ENCODE measurements around the gene RBBP8. TPM values are rescaled to one million over a fixed set of nuclear protein-coding genes. Genes with fewer than 3 reads are reported as not detected.

RBBP8 gene
- total and polyA plus RNA-seq, 10 of the 15 experiments (the other 5 are each of a cell fraction or from before 2014, with no cell fraction given): 46.2 to 82.3 (median 68.7) TPM

GRCh38 chr18:22913861-22914260, 19.3 kb upstream of the RBBP8 start:
- RAD21 ChIA-PET (ENCODE audit: unreplicated experiment): no interaction called here
- POLR2A ChIA-PET: no interaction called here
- H3K9me3 ChIP-seq (replicated peaks; ENCODE audit: control insufficient read depth, insufficient read depth, low read length): no peaks in the 10 kb centered on the region
- BruUV-seq (replicated peaks): no TSS peak
- no peak overlapping the region for H3K4me3 ChIP-seq
- no peak overlapping the region for H3K9ac ChIP-seq (ENCODE audit: control insufficient read depth, insufficient read depth, low read length)
- whole genome bisulfite sequencing (ENCODE audit: insufficient coverage, insufficient replicate concordance, low lambda C conversion rate, missing lambda C conversion rate): 94% methylated on average over 3 of the region's 3 CpGs
- no peak overlapping the region for H3K4me2 ChIP-seq (ENCODE audit: control insufficient read depth, insufficient read depth)
- FAIRE-seq (no peak), ATAC-seq (no peak), DNase-seq (ENCODE audit: low read depth, low spot score) (no peak)
- H4K20me1 ChIP-seq (ENCODE audit: control insufficient read depth, insufficient read depth): no peaks in the 10 kb centered on the region
- intact Hi-C loops (cut with micrococcal nuclease; ENCODE audit: unreplicated experiment): no loop called here
- H3K36me3 ChIP-seq (ENCODE audit: control insufficient read depth in 2 of 2, insufficient read depth in 2 of 2, low read length in 1 of 2): no peaks in the 10 kb centered on the region
- H3K4me1 ChIP-seq (ENCODE audit: control insufficient read depth, insufficient read depth, low read length): no peaks in the 10 kb centered on the region
- in situ Hi-C loops (cut with MboI): no loop called here
- SMC1A ChIA-PET (ENCODE audit: uncharacterized antibody, unreplicated experiment): no interaction called here
- no peak overlapping the region for H3K27ac ChIP-seq (ENCODE audit: control insufficient read depth, insufficient read depth)
- H2AFZ ChIP-seq (ENCODE audit: control insufficient read depth, low read depth, low read length): no peak overlapping the region
- no peaks in the 10 kb centered on the region for H3K27me3 ChIP-seq (replicated peaks in 1 of 2; ENCODE audit: control insufficient read depth in 2 of 2, insufficient read depth in 2 of 2, low read length in 1 of 2)
- no peaks in the 10 kb centered on the region for H3K79me2 ChIP-seq (ENCODE audit: control insufficient read depth, insufficient read depth, low read length)
- CTCF ChIA-PET: interaction anchor here (1.3 to 1.8 kb wide), 3 partner anchors 16 to 99 kb away, joined by 3 to 6 read pairs (median 3); no protein-coding TSS in a partner anchor
- TF ChIP-seq CEBPB (IDR thresholded peaks at IDR 0.05; ENCODE audit: borderline replicate concordance in 1 of 2, low read depth in 2 of 2, low read length in 2 of 2): no peak
- no peak for TF ChIP-seq RUNX3 (IDR thresholded peaks at IDR 0.05; ENCODE audit: low read length)
- no peak for TF ChIP-seq SMAD5 (IDR thresholded peaks at IDR 0.05; ENCODE audit: low read depth)
- TF ChIP-seq ZNF687 (IDR thresholded peaks at IDR 0.05): no peak
- TF ChIP-seq RELB (IDR thresholded peaks at IDR 0.05; ENCODE audit: low read depth): no peak
- TF ChIP-seq NRF1 (conservative IDR thresholded peaks at IDR 0.05; ENCODE audit: low read depth, low read length): no peak
- TF ChIP-seq ZZZ3 (IDR thresholded peaks at IDR 0.05; ENCODE audit: control insufficient read depth, insufficient read length, low read depth): no peak
- no peak for TF ChIP-seq SMC3 (IDR thresholded peaks at IDR 0.05; ENCODE audit: borderline replicate concordance, low read length)
- no peak for TF ChIP-seq CHD2 (IDR thresholded peaks at IDR 0.05; ENCODE audit: borderline replicate concordance, low read depth, low read length)
- TF ChIP-seq NR2C2 (IDR thresholded peaks at IDR 0.05; ENCODE audit: borderline replicate concordance, control insufficient read depth, insufficient read length, low read depth): no peak
- no peak for TF ChIP-seq ELK1 (IDR thresholded peaks at IDR 0.05; ENCODE audit: low read depth, low read length)
- TF ChIP-seq REST (IDR thresholded peaks at IDR 0.05; ENCODE audit: low read depth, low read length): no peak
- no peak for TF ChIP-seq MEF2B (IDR thresholded peaks at IDR 0.05; ENCODE audit: partially characterized antibody, poor library complexity, severe bottlenecking)
- no peak for TF ChIP-seq EZH2 (IDR thresholded peaks at IDR 0.05; ENCODE audit: borderline replicate concordance, control insufficient read depth, low read depth, low read length)
